ENCODE results near the gene METTL26. TPM values are rescaled to one million over a fixed set of nuclear protein-coding genes. Genes with fewer than 3 reads are reported as not detected.

The METTL26 gene
- total RNA-seq, 2 experiments from 2014 or later: 119 to 133 TPM

DNA sequence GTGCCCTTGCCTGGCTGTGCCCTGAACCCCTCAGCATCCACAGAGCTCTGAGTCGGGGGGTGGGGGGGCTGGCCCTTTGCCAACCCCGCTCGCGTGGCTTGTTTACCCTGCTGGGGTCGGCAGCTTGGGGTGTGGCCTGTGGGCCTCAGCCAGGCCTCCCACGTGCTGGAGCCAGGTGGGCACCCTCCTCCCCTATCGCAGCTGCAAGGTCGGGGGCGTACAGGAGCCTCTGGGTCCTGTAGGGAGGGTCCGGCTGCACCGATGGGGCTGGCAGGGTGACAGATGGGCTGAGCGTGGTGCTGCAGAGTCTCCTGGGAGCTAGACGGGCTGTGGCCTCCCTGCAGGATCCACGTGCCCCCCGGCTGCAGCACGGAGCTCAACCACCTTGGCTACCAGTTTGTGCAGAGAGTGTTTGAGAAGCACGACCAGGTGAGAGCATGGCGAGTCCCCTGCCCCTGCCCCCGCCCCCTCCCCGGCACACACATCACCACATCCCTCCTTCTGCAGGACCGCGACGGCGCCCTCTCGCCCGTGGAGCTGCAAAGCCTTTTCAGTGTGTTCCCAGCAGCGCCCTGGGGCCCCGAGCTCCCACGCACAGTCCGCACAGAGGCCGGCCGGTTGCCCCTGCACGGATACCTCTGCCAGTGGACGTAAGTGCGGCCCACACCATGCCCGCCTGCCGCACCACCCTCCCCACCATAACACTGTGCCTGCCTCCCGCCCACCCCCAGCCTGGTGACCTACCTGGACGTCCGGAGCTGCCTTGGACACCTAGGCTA is 35.4 kb upstream of the METTL26 start:
- no peak overlapping the region for H3K4me3 Mint-ChIP-seq
- H3K27ac Mint-ChIP-seq: no peak overlapping the region
- CTCF ChIA-PET: no interaction called here
- DNase-seq: no peak
- peaks cover 10% of the 10 kb centered on the region for H3K36me3 Mint-ChIP-seq (ENCODE audit: low read depth)
- intact Hi-C loops (cut with micrococcal nuclease): no loop called here
- no peak for ATAC-seq
- POLR2A ChIA-PET: interaction anchor here (1.2 to 1.7 kb wide), 3 partner anchors 9 to 35 kb away, joined by 4 to 6 read pairs (median 5); partner anchors contain the start of genes METTL26 and STUB1
- TF ChIP-seq, protein P1, sequence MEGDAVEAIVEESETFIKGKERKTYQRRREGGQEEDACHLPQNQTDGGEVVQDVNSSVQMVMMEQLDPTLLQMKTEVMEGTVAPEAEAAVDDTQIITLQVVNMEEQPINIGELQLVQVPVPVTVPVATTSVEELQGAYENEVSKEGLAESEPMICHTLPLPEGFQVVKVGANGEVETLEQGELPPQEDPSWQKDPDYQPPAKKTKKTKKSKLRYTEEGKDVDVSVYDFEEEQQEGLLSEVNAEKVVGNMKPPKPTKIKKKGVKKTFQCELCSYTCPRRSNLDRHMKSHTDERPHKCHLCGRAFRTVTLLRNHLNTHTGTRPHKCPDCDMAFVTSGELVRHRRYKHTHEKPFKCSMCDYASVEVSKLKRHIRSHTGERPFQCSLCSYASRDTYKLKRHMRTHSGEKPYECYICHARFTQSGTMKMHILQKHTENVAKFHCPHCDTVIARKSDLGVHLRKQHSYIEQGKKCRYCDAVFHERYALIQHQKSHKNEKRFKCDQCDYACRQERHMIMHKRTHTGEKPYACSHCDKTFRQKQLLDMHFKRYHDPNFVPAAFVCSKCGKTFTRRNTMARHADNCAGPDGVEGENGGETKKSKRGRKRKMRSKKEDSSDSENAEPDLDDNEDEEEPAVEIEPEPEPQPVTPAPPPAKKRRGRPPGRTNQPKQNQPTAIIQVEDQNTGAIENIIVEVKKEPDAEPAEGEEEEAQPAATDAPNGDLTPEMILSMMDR (IDR thresholded peaks at IDR 0.05): no peak
- H3K27me3 Mint-ChIP-seq: peaks cover 4% of the 10 kb centered on the region
- peaks cover 12% of the 10 kb centered on the region for H3K4me1 Mint-ChIP-seq (ENCODE audit: low read depth)
- no peaks in the 10 kb centered on the region for H3K9me3 Mint-ChIP-seq

GRCh38 chr16:670485-671352 is 34.6 kb upstream of the METTL26 start:
- no peak for ATAC-seq
- TF ChIP-seq, protein P1 (IDR thresholded peaks at IDR 0.05): no peak
- Mint-ChIP-seq H3K36me3 (ENCODE audit: low read depth) (peaks cover 10% of the 10 kb centered on the region), H3K27ac (no peak overlapping the region), H3K4me3 (no peak overlapping the region), H3K4me1 (ENCODE audit: low read depth) (peaks cover 12% of the 10 kb centered on the region), H3K9me3 (no peaks in the 10 kb centered on the region), H3K27me3 (peaks cover 4% of the 10 kb centered on the region)
- DNase-seq: no peak
- CTCF ChIA-PET: no interaction called here
- intact Hi-C loops (cut with micrococcal nuclease): no loop called here
- POLR2A ChIA-PET: interaction anchor here (0.5 to 1.7 kb wide), 5 partner anchors 8 to 1785 kb away, joined by 3 to 9 read pairs (median 5); partner anchors contain the start of genes METTL26 and STUB1

GRCh38 chr16:669666-670065 is 33.6 kb upstream of the METTL26 start:
- no peak for DNase-seq
- Mint-ChIP-seq H3K9me3 (no peaks in the 10 kb centered on the region), H3K36me3 (ENCODE audit: low read depth) (peaks cover 10% of the 10 kb centered on the region), H3K4me3 (peak overlapping the region; percentile 75), H3K27ac (peak overlapping the region; percentile 20), H3K27me3 (no peaks in the 10 kb centered on the region), H3K4me1 (ENCODE audit: low read depth) (peaks cover 9% of the 10 kb centered on the region)
- ChIA-PET CTCF (no interaction called here), POLR2A (interaction anchor here (1.5 to 2.7 kb wide), 2 partner anchors 9 to 19 kb away, joined by 9 to 11 read pairs; partner anchors contain the start of gene WDR90)
- no peak for ATAC-seq
- TF ChIP-seq, protein P1 (IDR thresholded peaks at IDR 0.05): no peak
- intact Hi-C loops (cut with micrococcal nuclease): loop anchor here (10.0 kb wide), 1 partner anchor 85 kb away; no protein-coding TSS in a partner anchor

- Mint-ChIP-seq H3K27me3 (no peaks in the 10 kb centered on the region), H3K4me3 (peak overlapping the region; percentile 75), H3K9me3 (no peaks in the 10 kb centered on the region), H3K27ac (peak overlapping the region; percentile 61), H3K4me1 (ENCODE audit: low read depth) (peaks cover 9% of the 10 kb centered on the region), H3K36me3 (ENCODE audit: low read depth) (peaks cover 10% of the 10 kb centered on the region)
- ATAC-seq: no peak
- TF ChIP-seq, protein P1 (IDR thresholded peaks at IDR 0.05): no peak
- POLR2A ChIA-PET: interaction anchor here (1.0 to 2.7 kb wide), 6 partner anchors 10 to 80 kb away, joined by 3 to 11 read pairs (median 4); partner anchors contain the start of genes STUB1 and WDR90
- CTCF ChIA-PET: interaction anchor here (0.9 to 2.7 kb wide), 5 partner anchors 8 to 21 kb away, joined by 3 to 9 read pairs (median 3); no protein-coding TSS in a partner anchor
- no peak for DNase-seq
- intact Hi-C loops (cut with micrococcal nuclease): loop anchor here (10.0 kb wide), 1 partner anchor 84 kb away; no protein-coding TSS in a partner anchor
Observed at GRCh38 chr16:668519-669171, 32.5 kb upstream of the METTL26 start.
